Measurements from ENCODE around the gene GABRQ.

DNA sequence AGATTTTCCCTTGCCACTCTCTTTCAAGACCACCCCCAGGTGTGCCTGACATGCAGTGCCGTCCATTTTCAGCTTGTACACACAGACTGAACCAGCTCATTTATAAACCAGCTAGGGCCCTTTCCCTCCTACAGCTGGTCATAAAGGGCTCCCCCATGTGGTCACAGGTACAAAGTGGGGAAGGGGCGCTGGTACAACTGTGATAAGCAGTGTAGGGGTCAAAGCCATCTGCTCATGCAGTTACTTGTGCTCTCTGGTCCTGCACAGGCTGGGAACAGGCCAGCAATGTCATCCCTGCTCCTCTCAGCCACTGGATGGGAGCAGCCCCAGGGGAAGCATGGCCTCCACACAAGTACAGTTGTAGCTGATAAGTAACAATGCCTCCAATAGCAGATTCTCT is 20.6 kb downstream of the GABRQ start:
- TF ChIP-seq YY1 (IDR thresholded peaks at IDR 0.05; ENCODE audit: low read depth) (no peak), EP300 (IDR thresholded peaks at IDR 0.05; ENCODE audit: borderline replicate concordance) (no peak), RAD21 (IDR thresholded peaks at IDR 0.05; ENCODE audit: low read depth) (no peak), REST (IDR thresholded peaks at IDR 0.05; ENCODE audit: low read depth) (no peak), CEBPB (IDR thresholded peaks at IDR 0.05) (no peak)

Measured in Ishikawa (cell line).